ENCODE results near the gene PRICKLE3.

DNA sequence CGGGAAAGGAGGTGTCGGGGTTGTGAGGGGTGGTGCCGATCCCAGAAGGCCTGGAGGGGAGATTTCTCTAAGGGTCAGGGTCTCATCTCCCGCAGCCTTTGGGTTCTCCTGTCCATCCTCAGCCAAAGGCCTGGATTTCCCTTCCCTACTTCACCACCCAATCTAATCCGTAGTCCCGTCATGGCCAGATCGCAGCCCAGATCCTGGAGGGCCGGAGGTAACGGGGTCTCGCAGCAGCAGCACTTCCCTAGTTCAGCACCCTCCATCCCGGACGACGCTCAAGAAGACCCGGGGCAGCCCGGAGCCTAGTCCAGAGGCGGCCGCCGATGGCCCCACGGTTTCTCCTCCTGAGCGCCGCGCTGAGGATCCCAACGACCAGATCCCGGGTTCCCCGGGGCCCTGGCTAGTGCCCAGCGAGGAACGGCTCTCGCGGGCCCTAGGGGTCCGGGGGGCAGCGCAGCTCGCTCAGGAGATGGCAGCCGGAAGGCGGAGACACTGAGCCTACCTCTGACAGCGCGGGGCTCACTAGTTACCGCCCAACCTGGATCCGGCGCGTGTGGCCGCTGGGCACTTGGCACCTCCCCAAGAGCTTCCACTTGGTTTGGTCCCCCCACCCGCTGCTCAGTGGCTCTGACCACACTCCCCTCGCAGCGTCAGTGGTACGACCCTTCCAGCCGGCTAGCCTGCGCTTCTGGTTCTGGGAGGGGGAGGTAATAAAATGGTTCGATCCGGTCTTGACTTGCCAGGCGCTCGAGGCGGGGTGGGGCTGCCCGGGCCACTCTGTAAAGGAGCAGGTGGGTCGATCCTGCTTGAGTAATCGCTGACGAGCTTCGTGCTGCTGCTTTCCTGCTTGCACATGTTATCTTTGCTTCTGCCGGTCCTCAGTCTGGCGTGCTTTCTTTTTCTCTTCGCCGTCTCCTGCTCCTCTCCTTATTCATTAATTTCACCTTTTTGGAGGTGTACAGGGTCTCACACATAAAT, 20.0 kb downstream of the PRICKLE3 start:
- TF ChIP-seq, protein P1, sequence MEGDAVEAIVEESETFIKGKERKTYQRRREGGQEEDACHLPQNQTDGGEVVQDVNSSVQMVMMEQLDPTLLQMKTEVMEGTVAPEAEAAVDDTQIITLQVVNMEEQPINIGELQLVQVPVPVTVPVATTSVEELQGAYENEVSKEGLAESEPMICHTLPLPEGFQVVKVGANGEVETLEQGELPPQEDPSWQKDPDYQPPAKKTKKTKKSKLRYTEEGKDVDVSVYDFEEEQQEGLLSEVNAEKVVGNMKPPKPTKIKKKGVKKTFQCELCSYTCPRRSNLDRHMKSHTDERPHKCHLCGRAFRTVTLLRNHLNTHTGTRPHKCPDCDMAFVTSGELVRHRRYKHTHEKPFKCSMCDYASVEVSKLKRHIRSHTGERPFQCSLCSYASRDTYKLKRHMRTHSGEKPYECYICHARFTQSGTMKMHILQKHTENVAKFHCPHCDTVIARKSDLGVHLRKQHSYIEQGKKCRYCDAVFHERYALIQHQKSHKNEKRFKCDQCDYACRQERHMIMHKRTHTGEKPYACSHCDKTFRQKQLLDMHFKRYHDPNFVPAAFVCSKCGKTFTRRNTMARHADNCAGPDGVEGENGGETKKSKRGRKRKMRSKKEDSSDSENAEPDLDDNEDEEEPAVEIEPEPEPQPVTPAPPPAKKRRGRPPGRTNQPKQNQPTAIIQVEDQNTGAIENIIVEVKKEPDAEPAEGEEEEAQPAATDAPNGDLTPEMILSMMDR (IDR thresholded peaks at IDR 0.05; ENCODE audit: low read depth, low read length), result no peak
- TF ChIP-seq EZH2phosphoT487 (IDR thresholded peaks at IDR 0.05; ENCODE audit: low read depth), result no peak

Data from OCI-LY3 (cell line).